ENCODE measurements around the gene GDPD3.

DNA sequence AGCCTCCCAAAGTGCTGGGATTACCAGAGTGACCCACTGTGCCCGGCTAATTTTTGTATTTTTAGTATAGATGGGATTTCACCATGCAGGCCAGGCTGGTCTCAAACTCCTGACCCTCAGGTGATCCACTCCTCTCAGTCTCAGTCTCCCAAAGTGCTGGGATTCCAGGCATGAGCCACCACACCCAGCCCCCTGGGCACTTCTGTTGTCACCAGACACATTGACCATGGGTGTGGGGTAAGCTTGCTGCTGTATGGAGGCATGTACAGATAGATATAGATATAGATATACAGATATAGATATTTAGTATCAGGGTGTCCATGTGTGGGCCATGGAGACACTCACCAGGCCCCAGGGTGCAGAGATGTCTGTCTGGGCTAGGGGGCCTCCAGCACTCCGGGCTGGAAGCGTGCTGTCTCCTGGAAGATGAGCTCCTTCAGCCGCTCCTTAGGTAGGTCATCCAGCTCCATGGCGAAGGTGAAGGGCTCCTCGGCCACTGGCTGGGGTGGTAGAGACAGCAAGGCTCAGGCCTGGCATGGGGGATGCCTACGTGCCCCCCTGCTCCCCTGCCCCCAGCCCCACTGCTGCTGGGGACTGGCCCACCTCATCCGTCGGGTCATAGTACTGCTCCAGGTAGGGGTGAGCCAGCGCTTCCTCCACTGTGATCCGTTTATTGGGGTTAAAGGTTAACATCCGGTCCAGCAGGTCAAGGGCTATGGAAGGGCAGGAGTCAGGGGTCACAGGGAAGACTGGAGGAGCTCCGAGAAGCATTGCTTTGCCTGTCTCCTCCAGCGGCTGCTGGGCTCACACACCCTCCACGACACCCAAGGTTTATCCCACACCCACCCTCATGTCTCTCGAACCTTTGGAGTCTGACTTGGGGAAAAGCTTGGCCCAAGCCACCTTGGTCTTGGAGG lies 3.2 kb upstream of the GDPD3 start:
- TF ChIP-seq, protein P1, sequence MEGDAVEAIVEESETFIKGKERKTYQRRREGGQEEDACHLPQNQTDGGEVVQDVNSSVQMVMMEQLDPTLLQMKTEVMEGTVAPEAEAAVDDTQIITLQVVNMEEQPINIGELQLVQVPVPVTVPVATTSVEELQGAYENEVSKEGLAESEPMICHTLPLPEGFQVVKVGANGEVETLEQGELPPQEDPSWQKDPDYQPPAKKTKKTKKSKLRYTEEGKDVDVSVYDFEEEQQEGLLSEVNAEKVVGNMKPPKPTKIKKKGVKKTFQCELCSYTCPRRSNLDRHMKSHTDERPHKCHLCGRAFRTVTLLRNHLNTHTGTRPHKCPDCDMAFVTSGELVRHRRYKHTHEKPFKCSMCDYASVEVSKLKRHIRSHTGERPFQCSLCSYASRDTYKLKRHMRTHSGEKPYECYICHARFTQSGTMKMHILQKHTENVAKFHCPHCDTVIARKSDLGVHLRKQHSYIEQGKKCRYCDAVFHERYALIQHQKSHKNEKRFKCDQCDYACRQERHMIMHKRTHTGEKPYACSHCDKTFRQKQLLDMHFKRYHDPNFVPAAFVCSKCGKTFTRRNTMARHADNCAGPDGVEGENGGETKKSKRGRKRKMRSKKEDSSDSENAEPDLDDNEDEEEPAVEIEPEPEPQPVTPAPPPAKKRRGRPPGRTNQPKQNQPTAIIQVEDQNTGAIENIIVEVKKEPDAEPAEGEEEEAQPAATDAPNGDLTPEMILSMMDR (conservative IDR thresholded peaks at IDR 0.05; ENCODE audit: low read depth in 2 of 2): no peak
- TF ChIP-seq POLR2AphosphoS5 (IDR thresholded peaks at IDR 0.05; ENCODE audit: low read depth) (no peak), NANOG (IDR thresholded peaks at IDR 0.05; ENCODE audit: borderline replicate concordance) (no peak), EZH2phosphoT487 (IDR thresholded peaks at IDR 0.05; ENCODE audit: unreplicated experiment) (no peak), EZH2 (IDR thresholded peaks at IDR 0.05; ENCODE audit: low read depth, unreplicated experiment) (no peak), ZNF114 (CRISPR knock-in tag; IDR thresholded peaks at IDR 0.05) (no peak), JUNB (IDR thresholded peaks at IDR 0.05; ENCODE audit: unreplicated experiment) (no peak)
